ENCODE measurements around the gene PFN1.

Gene PFN1

DNA sequence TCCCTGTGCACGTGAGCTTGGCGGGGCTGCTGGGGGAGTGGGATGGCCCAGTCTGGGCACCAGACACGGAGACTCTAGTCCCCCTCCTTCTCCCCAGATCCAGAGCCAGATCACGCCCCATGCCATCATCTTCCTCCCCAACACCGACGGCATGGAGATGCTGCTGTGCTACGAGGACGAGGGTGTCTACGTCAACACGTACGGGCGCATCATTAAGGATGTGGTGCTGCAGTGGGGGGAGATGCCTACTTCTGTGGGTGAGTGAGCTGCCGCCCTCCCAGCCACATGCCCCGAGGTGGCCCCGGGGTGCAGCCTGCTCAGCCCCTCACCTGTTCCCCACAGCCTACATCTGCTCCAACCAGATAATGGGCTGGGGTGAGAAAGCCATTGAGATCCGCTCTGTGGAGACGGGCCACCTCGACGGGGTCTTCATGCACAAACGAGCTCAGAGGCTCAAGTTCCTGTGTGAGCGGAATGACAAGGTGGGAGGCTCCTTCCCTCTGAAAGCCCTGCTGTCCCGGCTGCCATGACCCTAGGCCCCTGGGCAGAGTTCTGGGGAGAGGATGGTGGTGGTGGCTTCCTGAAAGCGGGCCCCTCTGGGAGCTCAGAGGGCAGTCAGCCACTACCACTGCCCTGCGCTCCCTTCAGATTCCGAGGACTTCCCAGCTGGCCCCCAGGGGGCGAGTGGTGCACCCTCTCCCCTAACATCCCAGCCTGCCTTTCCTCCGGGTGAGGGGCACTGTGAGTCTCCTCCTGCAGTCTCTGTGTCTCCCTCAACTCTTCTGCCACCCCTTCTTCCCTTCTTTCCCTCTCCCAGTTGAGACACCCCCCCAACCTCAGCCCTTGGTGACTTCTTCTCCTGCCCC is 51.8 kb downstream of the PFN1 start:
- DNase-seq (ENCODE audit: low read depth, low spot score), result no peak

- DNase-seq (ENCODE audit: low read depth, low spot score), result peak; percentile 79
Observed at GRCh38 chr17:4895657-4896331, 52.5 kb downstream of the PFN1 start.

Data from ELF-1 (cell line).